Muscle layer of colon (tissue), 2 donors: Measurements from ENCODE around the gene SLC16A9.

Experiments used
- H3K27ac ChIP-seq: one replicate; pipeline ENCODE4 v1.7.0; 2013; ENCODE audit warnings: low read depth, mild to moderate bottlenecking, low read length, moderate library complexity
- H3K27me3 ChIP-seq, 2 donors: one replicate each; pipeline ENCODE4 v1.7.0; 2013; ENCODE audit warnings: low read length in 2 of 2, mild to moderate bottlenecking in 2 of 2; ENCODE audit not compliant: insufficient read depth in 2 of 2, control insufficient read depth in 1 of 2
- H3K36me3 ChIP-seq: one replicate; pipeline ENCODE4 v1.7.0; 2013; ENCODE audit warnings: mild to moderate bottlenecking, low read length; ENCODE audit not compliant: insufficient read depth
- H3K4me1 ChIP-seq: one replicate; pipeline ENCODE4 v1.7.0; 2013; ENCODE audit warnings: mild to moderate bottlenecking, low read length; ENCODE audit not compliant: insufficient read depth
- H3K4me3 ChIP-seq, 2 donors: one replicate each; pipeline ENCODE4 v1.7.0; 2013; ENCODE audit warnings: low read length in 2 of 2, low read depth in 1 of 2, mild to moderate bottlenecking in 1 of 2, moderate library complexity in 1 of 2
- H3K9ac ChIP-seq: one replicate; pipeline ENCODE4 v1.7.0; 2013; ENCODE audit warnings: low read length
- H3K9me3 ChIP-seq: one replicate; pipeline ENCODE4 v1.7.0; 2013; ENCODE audit warnings: mild to moderate bottlenecking, low read length
- donor health status: abdominal sarcoma.
- donor health status: Adenocarcinoma of cecum.

SLC16A9 gene

DNA sequence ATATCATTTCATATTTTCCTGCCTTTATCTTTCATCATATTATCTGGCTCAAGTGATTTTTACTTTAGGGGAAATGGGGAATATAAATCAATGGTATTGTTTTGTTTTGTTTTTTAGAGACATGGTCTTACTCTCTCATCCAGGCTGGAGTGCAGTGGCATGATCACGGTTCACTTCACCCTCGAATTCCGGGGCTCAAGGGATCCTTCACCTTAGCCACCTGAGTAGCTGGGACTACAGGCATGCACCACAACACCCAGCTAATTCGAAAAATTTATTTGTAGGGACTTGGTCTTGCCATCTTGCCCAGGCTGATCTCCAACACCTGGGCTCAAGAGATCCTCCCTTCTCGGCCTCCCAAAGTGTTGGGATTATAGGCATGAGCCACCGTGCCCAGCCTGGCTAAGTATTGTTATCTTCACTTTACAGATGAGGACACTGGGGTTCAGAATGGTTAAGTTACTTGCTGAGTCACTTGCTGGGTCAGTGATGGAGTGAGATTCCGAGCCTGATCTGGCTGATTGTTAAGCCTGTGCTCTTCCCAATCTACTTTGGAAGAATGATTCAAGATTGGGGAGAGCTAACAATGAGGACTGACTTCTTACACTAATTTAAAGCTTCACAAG lies 3.7 kb upstream of the SLC16A9 start:
- peaks cover 0 to 4% of the 10 kb centered on the region in 2 donors for H3K27me3 ChIP-seq
- H3K4me1 ChIP-seq = peaks cover 6% of the 10 kb centered on the region
- no peak overlapping the region for H3K9ac ChIP-seq
- H3K9me3 ChIP-seq = no peaks in the 10 kb centered on the region
- no peak overlapping the region for H3K4me3 ChIP-seq
- no peaks in the 10 kb centered on the region for H3K36me3 ChIP-seq
- no peak overlapping the region for H3K27ac ChIP-seq

DNA sequence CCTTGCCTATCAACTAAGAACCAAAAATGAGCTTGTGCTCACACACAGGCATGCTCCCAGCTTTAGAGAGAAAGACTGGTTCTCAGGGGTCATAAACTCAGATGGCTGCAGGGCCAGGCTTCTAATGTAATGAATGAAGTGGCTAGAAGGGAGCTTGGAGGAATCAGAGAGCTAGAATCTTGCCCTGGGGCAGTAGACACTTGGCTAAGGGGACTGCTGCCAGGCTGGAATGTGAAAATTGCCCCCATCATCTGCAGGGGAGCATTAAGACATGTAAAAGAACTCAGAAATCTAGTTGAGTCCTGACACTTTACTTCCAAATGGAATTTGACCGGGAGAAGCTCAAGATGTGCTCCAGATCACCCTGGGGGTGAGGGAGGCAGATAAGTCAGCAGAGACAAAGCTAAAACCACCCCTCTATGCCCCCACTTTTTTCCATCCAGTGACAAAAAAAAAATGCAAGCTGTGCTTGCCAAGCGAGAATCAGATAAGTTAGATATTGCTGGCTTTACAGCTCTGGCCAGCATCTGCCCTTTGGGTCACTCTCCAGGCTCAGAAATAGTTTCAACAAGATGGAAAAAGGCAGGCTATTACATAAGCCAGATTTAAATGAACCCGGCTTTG lies 2.3 kb upstream of the SLC16A9 start:
- no peaks in the 10 kb centered on the region for H3K9me3 ChIP-seq
- no peak overlapping the region for H3K4me3 ChIP-seq
- H3K27me3 ChIP-seq = peaks cover 0 to 4% of the 10 kb centered on the region in 2 donors
- H3K36me3 ChIP-seq = no peaks in the 10 kb centered on the region
- H3K27ac ChIP-seq = no peak overlapping the region
- peaks cover 6% of the 10 kb centered on the region for H3K4me1 ChIP-seq
- H3K9ac ChIP-seq = no peak overlapping the region

DNA sequence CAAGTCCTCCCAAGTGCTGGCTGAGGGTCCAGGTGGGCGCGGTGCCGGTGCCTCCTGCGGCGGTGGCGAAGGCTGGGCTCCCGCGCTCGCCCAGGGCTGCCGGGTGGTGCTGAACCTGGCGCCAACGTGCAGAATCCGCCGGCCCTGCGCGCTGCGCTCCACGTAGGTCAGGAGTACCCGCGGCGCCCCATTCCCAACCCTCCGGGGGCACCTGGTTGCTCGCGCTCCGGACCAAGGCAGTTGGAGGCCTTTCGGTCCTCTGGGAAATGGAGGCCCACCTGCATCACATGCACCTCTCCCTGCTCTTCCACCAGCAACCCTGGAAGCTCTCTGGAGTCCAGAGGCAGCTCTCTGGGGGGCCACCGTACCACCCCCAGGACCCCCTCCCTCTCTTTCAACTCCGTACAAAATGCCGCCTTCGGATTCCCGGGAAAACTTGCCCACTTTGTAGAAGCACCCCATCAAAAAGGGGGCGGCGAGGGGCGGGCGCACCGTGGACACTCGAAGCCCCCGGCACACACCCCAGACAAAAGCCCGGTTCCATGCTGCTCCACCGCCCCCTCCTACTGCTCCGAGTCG lies 745 bp downstream of the SLC16A9 start:
- Histone ChIP-seq H3K9me3 (no peaks in the 10 kb centered on the region), H3K4me1 (peaks cover 6% of the 10 kb centered on the region), H3K9ac (no peak overlapping the region), H3K27me3 (peaks cover 0 to 4% of the 10 kb centered on the region in 2 donors), H3K4me3 (peak overlapping the region; percentile 63 to 68), H3K36me3 (no peaks in the 10 kb centered on the region), H3K27ac (peak overlapping the region; percentile 52)

DNA sequence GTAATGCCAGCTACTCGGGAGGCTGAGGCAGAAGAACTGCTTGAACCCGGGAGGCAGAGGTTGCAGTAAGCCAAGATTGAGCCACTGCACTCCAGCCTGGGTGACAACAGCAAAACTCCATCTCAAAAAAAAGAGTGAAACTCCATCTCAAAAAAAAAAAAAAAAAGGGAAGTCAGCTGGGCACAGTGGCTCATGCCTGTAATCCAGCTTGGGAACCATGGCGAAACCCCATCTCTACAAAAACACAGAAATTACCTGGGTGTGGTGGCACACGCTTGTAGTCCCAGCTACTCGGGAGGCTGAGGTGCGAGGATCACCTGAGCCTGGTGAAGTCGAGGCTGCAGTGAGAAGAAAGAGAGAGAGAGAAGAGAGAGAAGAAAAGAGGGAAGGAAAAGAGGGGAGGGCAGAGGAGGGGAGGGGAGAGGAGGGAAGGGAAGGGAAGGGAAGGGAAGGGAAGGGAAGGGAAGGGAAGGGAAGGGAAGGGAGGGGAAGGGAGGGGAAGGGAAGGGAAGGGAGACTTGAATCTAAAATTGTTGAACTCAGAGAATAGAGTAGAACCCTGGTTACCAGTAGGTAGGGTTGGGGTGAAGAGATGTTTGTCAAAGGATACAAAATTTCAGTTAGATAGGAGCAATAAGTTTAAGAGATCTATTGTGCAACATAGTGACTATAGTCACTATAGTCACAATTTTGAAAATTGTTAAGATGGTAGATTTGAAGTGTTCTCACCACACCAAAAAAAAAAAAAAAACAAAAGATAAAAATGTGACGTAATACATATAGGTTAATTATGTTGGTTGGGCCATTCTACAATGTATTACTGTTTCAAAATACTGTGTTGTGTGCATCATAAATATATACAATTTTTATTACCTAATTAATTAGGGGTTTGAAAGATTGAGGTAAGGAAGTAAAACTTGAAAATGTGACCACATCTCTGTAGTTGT lies 2.5 kb downstream of the SLC16A9 start:
- no peaks in the 10 kb centered on the region for H3K9me3 ChIP-seq
- no peak overlapping the region for H3K9ac ChIP-seq
- no peaks in the 10 kb centered on the region for H3K36me3 ChIP-seq
- no peak overlapping the region for H3K4me3 ChIP-seq
- H3K4me1 ChIP-seq = peaks cover 6% of the 10 kb centered on the region
- no peak overlapping the region for H3K27ac ChIP-seq
- peaks cover 0 to 4% of the 10 kb centered on the region in 2 donors for H3K27me3 ChIP-seq

DNA sequence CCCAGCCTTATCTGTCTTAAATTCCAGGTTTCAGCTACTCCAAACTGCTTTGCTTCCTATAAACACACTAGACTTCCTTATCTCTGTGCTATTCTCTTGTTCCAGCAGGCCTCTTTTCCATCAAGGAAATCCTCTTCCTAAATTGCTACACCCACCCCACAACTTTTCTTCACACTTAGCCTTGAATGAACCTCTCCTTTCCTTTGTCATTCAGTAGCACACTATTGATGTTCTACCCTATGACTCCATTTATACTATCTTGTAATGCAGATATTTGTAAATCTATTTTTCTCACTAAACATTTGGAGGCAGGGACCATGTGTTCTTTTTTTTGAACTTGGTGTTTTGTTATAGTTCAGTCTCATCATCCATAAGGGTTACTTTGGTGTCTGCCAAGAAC lies 3.7 kb downstream of the SLC16A9 start:
- H3K36me3 ChIP-seq = no peaks in the 10 kb centered on the region
- peaks cover 0 to 4% of the 10 kb centered on the region in 2 donors for H3K27me3 ChIP-seq
- peaks cover 6% of the 10 kb centered on the region for H3K4me1 ChIP-seq
- no peak overlapping the region for H3K4me3 ChIP-seq
- H3K27ac ChIP-seq = no peak overlapping the region
- H3K9ac ChIP-seq = no peak overlapping the region
- no peaks in the 10 kb centered on the region for H3K9me3 ChIP-seq

DNA sequence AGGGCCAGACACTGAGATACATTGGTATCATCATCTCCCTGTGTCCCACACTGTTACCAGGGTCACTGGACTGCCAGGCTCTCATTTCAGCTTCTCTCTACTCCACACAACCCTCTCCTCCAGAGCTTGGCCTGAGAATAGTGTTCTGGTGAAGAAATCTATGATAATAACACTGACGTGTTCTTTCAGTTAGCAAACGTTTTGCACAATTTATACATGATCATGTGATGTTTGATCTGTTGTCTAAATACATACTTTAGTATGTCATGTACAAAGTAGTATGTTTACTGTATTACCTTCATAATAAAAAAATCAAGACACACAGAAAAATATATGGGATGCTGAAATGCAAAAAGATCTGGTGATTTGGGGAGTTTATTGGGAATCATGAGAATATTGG lies 5.0 kb downstream of the SLC16A9 start:
- peaks cover 0 to 4% of the 10 kb centered on the region in 2 donors for H3K27me3 ChIP-seq
- H3K27ac ChIP-seq = no peak overlapping the region
- H3K36me3 ChIP-seq = no peaks in the 10 kb centered on the region
- H3K4me3 ChIP-seq = no peak overlapping the region
- no peaks in the 10 kb centered on the region for H3K9me3 ChIP-seq
- no peak overlapping the region for H3K9ac ChIP-seq
- H3K4me1 ChIP-seq = peaks cover 6% of the 10 kb centered on the region

DNA sequence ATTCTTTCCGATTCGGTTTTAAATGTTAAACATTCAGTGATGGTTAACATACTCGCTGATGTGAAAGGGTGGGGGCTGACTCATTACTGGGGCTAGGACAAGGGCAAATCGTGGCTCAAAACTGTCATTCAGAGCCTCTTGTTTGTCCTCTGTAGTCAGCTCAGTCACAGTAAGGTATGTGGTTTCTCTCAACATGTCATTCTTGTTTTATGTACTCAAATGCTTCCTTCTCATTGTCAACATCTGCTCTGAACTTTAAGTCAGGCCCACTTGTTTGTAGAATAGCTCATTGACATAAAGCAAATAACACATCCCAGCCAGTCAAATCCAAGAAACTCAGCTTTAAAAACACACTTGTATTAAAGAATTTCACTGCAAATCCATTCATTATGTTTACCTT lies 7.3 kb downstream of the SLC16A9 start:
- no peaks in the 10 kb centered on the region for H3K4me1 ChIP-seq
- H3K4me3 ChIP-seq = no peak overlapping the region

DNA sequence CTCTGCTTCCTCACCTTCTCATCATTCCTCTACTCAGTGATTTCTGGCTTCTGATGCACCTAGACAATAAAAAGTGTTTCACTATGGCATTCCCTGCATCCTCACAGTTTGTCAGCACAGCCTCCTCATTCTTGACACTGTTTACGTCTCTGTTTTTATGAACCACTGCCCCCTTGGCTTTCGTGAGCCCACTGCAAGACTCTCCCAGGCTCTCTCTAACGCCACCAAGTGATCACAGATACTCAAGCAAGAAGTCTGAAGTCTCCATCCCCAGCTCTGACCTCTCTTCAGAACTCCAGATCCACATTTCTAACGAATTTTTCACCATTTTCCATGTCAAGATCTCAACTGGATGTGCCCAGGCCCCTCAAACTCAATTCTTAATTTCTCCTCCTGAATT lies 8.9 kb downstream of the SLC16A9 start:
- H3K4me3 ChIP-seq = no peak overlapping the region
- no peak overlapping the region for H3K9ac ChIP-seq
- H3K27me3 ChIP-seq = no peaks in the 10 kb centered on the region
- no peak overlapping the region for H3K27ac ChIP-seq
- no peaks in the 10 kb centered on the region for H3K9me3 ChIP-seq
- H3K4me1 ChIP-seq = no peaks in the 10 kb centered on the region
- H3K36me3 ChIP-seq = no peaks in the 10 kb centered on the region

More for the DNA sequence above, 7.3 kb downstream of the SLC16A9 start:
- H3K27ac ChIP-seq = no peak overlapping the region
- no peak overlapping the region for H3K9ac ChIP-seq
- no peaks in the 10 kb centered on the region for H3K27me3 ChIP-seq
- no peaks in the 10 kb centered on the region for H3K9me3 ChIP-seq
- no peaks in the 10 kb centered on the region for H3K36me3 ChIP-seq

DNA sequence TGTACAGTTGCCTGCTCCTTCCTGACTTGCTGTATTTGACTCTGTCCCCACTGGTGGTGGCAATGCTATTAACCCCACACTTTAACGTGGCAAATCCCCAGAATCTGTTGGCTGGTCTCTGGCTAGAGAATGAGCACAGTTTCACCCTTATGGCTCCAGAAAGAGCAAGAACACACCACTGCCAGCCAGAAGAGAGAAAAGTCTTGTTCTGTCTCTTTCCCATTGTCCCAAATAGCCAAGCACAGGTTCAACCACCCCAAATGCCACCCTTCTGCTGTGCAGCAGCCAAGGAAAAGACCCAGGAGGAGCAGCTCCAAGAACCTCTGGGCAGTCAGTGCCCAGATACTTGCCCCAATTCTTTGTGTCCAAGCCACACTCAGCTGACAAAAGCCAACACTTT lies 11.3 kb downstream of the SLC16A9 start:
- Histone ChIP-seq H3K9ac (no peak overlapping the region), H3K36me3 (no peaks in the 10 kb centered on the region), H3K4me3 (no peak overlapping the region), H3K27me3 (no peaks in the 10 kb centered on the region), H3K9me3 (no peaks in the 10 kb centered on the region), H3K4me1 (no peaks in the 10 kb centered on the region), H3K27ac (no peak overlapping the region)

DNA sequence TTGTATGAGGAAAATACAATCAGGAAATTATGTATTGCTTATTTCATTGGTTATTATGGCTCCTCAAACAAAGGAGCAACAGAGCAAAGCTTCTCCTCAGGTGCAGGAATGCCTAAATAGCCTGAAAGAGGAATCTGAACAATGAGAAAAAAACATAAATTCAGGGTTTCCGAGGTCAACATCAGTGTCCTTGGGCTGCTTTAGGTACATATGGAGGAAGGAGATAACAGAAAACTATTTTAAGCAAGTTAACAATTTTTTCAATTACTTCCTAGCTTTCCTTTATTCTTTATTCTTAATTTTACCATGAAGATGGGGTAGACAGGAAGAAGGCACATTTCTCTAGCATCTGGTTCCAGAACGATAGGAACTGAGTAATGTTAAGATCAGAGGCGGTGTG lies 14.0 kb downstream of the SLC16A9 start:
- H3K9me3 ChIP-seq = no peaks in the 10 kb centered on the region

DNA sequence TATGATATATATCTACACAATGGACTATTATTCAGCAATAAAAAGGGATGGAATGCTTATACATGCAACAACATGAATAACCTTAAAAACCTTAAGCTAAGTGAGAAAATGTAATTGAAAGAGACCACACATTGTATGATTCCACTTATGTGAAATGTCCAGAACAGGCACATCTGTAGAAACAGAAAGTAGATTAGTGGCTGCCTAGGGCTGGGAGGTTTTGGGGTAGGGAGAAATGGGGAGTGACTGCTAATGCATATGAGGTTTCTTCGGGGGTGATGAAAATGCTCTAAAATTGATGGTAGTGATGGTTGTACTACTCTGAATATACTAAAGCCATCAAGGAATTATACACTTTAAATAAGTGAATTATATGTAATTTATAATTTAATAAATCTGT lies 14.7 kb downstream of the SLC16A9 start:
- Histone ChIP-seq H3K4me1 (no peaks in the 10 kb centered on the region), H3K36me3 (no peaks in the 10 kb centered on the region), H3K9me3 (no peaks in the 10 kb centered on the region), H3K27ac (no peak overlapping the region), H3K9ac (no peak overlapping the region), H3K4me3 (no peak overlapping the region), H3K27me3 (no peaks in the 10 kb centered on the region)

More for the DNA sequence above, 14.0 kb downstream of the SLC16A9 start:
- Histone ChIP-seq H3K9ac (no peak overlapping the region), H3K4me3 (no peak overlapping the region), H3K27me3 (no peaks in the 10 kb centered on the region), H3K27ac (no peak overlapping the region), H3K4me1 (no peaks in the 10 kb centered on the region), H3K36me3 (no peaks in the 10 kb centered on the region)
